Spleen (tissue), 7 donors: Measurements from ENCODE around the gene PXMP2.

ENCODE experiments used
- CTCF ChIP-seq, 11 experiments: fragments of 200-600 bp in 7 of 11; fragments of 450-650 bp in 4 of 11; sonication (generic) in 4 of 11; IDR thresholded peaks in 8 of 11; conservative IDR thresholded peaks in 3 of 11; 1 replicate in 7 of 11; 2 replicates in 4 of 11; pipeline versions ENCODE4 v1.4.0 to v1.8.0; 2016 to 2021; ENCODE audit warnings: antibody characterized with exemption in 11 of 11, inconsistent platforms in 4 of 11, mild to moderate bottlenecking in 1 of 11
- POLR2A ChIP-seq, 3 donors: fragments of 450-650 bp; IDR thresholded peaks; one replicate each; pipeline ENCODE4 v1.5.1; 2017; ENCODE audit warnings: antibody characterized with exemption in 3 of 3, mild to moderate bottlenecking in 1 of 3
- POLR2AphosphoS5 ChIP-seq, 3 donors: sonication (generic); formaldehyde crosslinking; IDR thresholded peaks; one replicate each; pipeline ENCODE4 v1.5.1; 2017; ENCODE audit warnings: antibody characterized with exemption in 3 of 3
- donor health status: DM: no; HTN: no; CAD: no; lungs with moderate emphysema.
- donor health status: DM: no; HTN: no; CAD: no.
- donor health status: DM: no; HTN: no; CAD: no.

DNA sequence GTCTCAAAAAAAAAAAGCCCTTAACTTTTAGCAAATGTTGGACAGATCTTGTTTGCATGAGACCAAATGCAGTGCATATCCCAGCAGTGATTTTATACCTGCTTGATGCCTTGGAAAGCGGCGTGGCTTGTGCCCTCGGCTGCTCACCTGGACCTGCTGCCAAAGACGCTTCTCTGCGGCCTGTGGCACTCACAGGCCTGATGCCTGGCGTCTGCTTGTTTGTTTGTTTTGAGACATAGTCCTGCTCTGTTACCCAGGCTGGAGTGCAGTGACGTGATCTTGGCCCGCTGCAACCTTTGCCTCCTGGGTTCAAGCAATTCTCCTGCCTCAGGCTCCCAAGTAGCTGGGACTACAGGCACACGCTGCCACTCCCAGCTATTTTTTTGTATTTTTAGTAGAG is 28.5 kb downstream of the PXMP2 start:
- no peak for TF ChIP-seq CTCF (IDR thresholded peaks at IDR 0.05 in 8 of 11, conservative IDR thresholded peaks at IDR 0.05 in 3 of 11)
- no peak for TF ChIP-seq POLR2A (IDR thresholded peaks at IDR 0.05)
- no peak for TF ChIP-seq POLR2AphosphoS5 (IDR thresholded peaks at IDR 0.05)
